Transverse colon (tissue), 3 donors: Measurements from ENCODE around the gene AQP7.
"Not testable (repeated sequence)": the region's sequence is repeated elsewhere in the genome, so short reads cannot be mapped to it uniquely, and the experiment has no call there.

Experiments
- CTCF ChIP-seq, 5 experiments: fragments of 200-600 bp in 3 of 5; fragments of 450-650 bp in 2 of 5; sonication (generic) in 3 of 5; IDR thresholded peaks; 1 replicate in 2 of 5; 2 replicates in 3 of 5; pipeline ENCODE4 v1.5.1; 2016 to 2017; ENCODE audit warnings: antibody characterized with exemption in 5 of 5, inconsistent platforms in 3 of 5, mild to moderate bottlenecking in 2 of 5, moderate library complexity in 1 of 5
- EP300 ChIP-seq: sonication (generic); formaldehyde crosslinking; IDR thresholded peaks from one replicate; pipeline ENCODE4 v1.6.1; 2017; ENCODE audit warnings: antibody characterized with exemption, low read depth
- POLR2A ChIP-seq: fragments of 450-650 bp; IDR thresholded peaks from one replicate; pipeline ENCODE4 v1.6.1; 2016; ENCODE audit warnings: antibody characterized with exemption, mild to moderate bottlenecking, moderate library complexity

- not testable (repeated sequence) for TF ChIP-seq POLR2A; CTCF (IDR thresholded peaks at IDR 0.05); EP300
These were observed 19.0 kb downstream of the AQP7 start for GRCh38 chr9:33383396-33383795.
